HT1080 (cell line): ENCODE measurements around the gene ASB17. TPM values are rescaled to one million over a fixed set of nuclear protein-coding genes. Genes with fewer than 3 reads are reported as not detected.

Source experiments
- total RNA-seq: library from RNA; depleted of rRNA; stranded (reverse); fragments of >200 nt; shearing (Covaris generic); gene quantifications from 2 replicates; pipeline ENCODE4 v1.2.3, GENCODE V29; 2014; rRNA removed

ASB17 gene
- total RNA-seq, 1 experiment from 2014 or later = not detected

Other genes starting within 250 kb of the ASB17 start
- gene ACADM, start 207.7 kb downstream of the ASB17 start, total RNA-seq = 45.1 and 45.4 TPM in 2 replicates
- 135 and 136 TPM in 2 replicates for gene RABGGTB, start 146.1 kb downstream of the ASB17 start, total RNA-seq
- 0.13 TPM in 1 of 2 replicates, not detected in the other for gene MSH4, start 135.5 kb downstream of the ASB17 start, total RNA-seq
- gene ST6GALNAC3, start 142.3 kb upstream of the ASB17 start, total RNA-seq = 0.03 and 0.10 TPM in 2 replicates